ENCODE results near the gene HIRA. TPM values are rescaled to one million over a fixed set of nuclear protein-coding genes. Genes with fewer than 3 reads are reported as not detected.

Gene HIRA
- total and polyA plus RNA-seq, 4 donors = 18.6 to 50.5 (median 33.8) TPM

DNA sequence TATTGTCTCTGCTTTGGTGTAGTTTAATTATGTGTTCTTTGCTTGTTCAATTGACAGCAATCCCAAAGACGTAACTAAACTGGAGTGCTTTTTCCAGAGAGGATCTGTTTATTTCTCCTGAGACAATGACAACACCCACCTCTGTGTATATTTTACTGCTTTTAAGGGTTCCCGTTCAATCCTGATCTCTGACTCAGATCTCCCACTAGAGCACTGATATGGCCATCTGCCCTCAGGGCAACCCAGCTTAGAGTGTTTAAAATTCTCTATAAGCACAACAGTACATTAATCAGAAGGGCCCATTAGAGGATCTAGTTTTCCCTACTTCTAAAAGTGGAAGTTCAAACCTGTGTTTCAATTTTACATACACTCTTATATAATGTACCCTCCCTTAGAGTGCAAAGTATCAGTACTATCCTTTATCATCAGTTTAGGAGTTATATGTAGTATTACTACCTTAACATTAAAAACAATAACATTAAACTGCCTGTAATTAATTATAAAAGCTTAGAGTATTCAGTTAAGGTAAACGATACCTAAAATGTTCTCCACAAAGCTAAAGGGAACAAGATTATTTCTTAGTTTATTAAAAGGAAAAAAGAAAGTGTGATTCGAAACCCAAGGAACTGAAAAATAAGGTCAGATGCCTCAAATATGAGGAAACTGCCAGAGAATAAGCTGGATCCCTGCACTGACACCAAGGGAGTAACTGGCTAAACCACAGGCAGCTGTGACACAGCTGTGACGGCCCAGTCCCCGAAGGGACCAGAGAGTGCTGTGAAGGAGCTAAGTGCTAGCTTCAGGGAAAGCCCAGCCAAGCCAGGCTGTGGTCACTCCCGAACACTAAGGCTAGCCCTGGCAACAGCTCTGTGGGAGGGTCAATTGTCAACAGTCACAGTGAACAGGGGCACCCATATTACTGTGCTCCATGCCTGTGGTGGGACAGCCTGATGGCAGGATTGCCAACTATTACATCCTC lies 32.2 kb upstream of the HIRA start:
- peaks cover 50% of the 10 kb centered on the region for H3K36me3 ChIP-seq (ENCODE audit: control insufficient read depth, insufficient read depth, low read length)
- no peak overlapping the region for H3K27ac ChIP-seq (ENCODE audit: low read depth, low read length)
- 69% methylated on average over 4 of the region's 7 CpGs for WGBS (ENCODE audit: insufficient coverage)

DNA sequence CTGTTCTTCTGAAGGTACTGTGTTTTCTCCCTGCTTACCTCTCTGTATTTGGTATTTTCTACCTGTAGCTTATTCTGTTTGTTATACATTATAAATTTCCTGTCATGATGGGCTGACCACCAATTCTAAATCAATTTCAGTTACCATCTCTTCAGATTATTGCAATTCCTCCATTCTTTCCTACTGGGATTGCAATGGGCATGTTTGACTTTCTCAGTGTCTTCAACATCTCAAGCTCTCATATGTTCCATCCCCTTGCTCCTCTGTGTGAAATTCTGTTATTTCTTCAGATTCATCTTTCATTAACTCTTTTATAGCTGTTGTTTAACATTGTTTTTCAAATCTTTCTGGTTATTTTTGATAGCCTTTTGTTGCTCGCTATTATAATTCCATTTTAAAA lies 31.5 kb upstream of the HIRA start:
- DNase-seq (ENCODE audit: low read depth in 4 of 6, low spot score in 6 of 6) = no peak
- Histone ChIP-seq H3K27me3 (ENCODE audit: control insufficient read depth, insufficient read depth, low read length) (no peaks in the 10 kb centered on the region), H3K9me3 (ENCODE audit: control insufficient read depth, insufficient read depth, low read length) (no peaks in the 10 kb centered on the region), H3K4me3 (ENCODE audit: low read depth, low read length) (no peak overlapping the region), H3K36me3 (ENCODE audit: control insufficient read depth, insufficient read depth, low read length) (peaks cover 44% of the 10 kb centered on the region), H3K27ac (ENCODE audit: low read depth, low read length) (no peak overlapping the region), H3K4me1 (ENCODE audit: control insufficient read depth, insufficient read depth, low read length) (no peaks in the 10 kb centered on the region)
- no CpG with 5 or more reads among the region's 1 CpG for WGBS (ENCODE audit: insufficient coverage)

More for the DNA sequence above, 32.2 kb upstream of the HIRA start:
- H3K9me3 ChIP-seq (ENCODE audit: control insufficient read depth, insufficient read depth, low read length) = no peaks in the 10 kb centered on the region
- H3K27me3 ChIP-seq (ENCODE audit: control insufficient read depth, insufficient read depth, low read length) = no peaks in the 10 kb centered on the region
- H3K4me1 ChIP-seq (ENCODE audit: control insufficient read depth, insufficient read depth, low read length) = no peaks in the 10 kb centered on the region
- no peak overlapping the region for H3K4me3 ChIP-seq (ENCODE audit: low read depth, low read length)
- no peak for DNase-seq (ENCODE audit: low read depth in 4 of 6, low spot score in 6 of 6)

DNA sequence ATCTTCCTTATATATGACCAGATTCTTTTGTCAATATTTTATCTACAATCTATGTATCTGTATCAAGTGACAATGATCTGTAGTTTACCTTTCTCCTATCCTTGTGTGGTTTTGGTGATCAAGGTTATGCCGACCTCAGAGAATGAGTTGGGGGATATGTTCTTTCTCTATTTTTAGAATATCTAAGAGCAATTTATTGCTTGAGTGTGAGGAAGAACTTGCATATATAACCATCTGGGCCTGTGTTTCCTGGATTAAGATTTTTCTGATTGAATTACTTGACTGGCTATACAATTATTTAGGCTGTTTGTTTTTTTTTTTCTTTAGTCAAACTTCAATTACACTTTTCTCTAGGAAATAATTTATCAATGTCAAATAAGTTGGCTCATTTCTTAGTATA lies 30.0 kb upstream of the HIRA start:
- no peak overlapping the region for H3K4me3 ChIP-seq (ENCODE audit: low read depth, low read length)
- no peak overlapping the region for H3K27ac ChIP-seq (ENCODE audit: low read depth, low read length)
- no peaks in the 10 kb centered on the region for H3K9me3 ChIP-seq (ENCODE audit: control insufficient read depth, insufficient read depth, low read length)
- DNase-seq (ENCODE audit: low read depth in 4 of 6, low spot score in 6 of 6) = no peak
- WGBS (ENCODE audit: insufficient coverage) = no CpG with 5 or more reads among the region's 1 CpG
- H3K36me3 ChIP-seq (ENCODE audit: control insufficient read depth, insufficient read depth, low read length) = peaks cover 43% of the 10 kb centered on the region
- no peaks in the 10 kb centered on the region for H3K4me1 ChIP-seq (ENCODE audit: control insufficient read depth, insufficient read depth, low read length)
- no peaks in the 10 kb centered on the region for H3K27me3 ChIP-seq (ENCODE audit: control insufficient read depth, insufficient read depth, low read length)

DNA sequence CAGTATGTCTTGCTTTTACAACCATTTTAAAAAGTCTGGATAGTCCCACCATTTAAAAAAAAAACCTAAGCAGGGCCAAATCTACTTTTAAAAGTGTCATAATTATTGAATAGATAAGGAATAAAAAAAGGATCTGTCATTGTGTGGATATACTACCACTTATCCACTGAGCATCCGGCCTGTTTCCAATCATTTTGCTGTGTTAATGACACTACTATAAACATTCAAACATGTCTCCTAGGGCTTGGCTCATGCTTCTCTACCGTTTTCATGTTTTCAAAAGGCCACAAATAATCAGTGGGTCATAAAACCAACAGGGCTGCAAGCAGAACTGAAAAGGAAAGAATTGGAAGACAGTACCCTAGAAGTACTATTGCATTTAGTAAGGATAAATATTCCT lies 28.5 kb upstream of the HIRA start:
- Histone ChIP-seq H3K36me3 (ENCODE audit: control insufficient read depth, insufficient read depth, low read length) (peaks cover 48% of the 10 kb centered on the region), H3K27me3 (ENCODE audit: control insufficient read depth, insufficient read depth, low read length) (no peaks in the 10 kb centered on the region), H3K4me3 (ENCODE audit: low read depth, low read length) (no peak overlapping the region), H3K9me3 (ENCODE audit: control insufficient read depth, insufficient read depth, low read length) (no peaks in the 10 kb centered on the region), H3K4me1 (ENCODE audit: control insufficient read depth, insufficient read depth, low read length) (no peaks in the 10 kb centered on the region), H3K27ac (ENCODE audit: low read depth, low read length) (no peak overlapping the region)
- no CpG with 5 or more reads among the region's 2 CpGs for WGBS (ENCODE audit: insufficient coverage)
- DNase-seq (ENCODE audit: low read depth in 4 of 6, low spot score in 6 of 6) = no peak

DNA sequence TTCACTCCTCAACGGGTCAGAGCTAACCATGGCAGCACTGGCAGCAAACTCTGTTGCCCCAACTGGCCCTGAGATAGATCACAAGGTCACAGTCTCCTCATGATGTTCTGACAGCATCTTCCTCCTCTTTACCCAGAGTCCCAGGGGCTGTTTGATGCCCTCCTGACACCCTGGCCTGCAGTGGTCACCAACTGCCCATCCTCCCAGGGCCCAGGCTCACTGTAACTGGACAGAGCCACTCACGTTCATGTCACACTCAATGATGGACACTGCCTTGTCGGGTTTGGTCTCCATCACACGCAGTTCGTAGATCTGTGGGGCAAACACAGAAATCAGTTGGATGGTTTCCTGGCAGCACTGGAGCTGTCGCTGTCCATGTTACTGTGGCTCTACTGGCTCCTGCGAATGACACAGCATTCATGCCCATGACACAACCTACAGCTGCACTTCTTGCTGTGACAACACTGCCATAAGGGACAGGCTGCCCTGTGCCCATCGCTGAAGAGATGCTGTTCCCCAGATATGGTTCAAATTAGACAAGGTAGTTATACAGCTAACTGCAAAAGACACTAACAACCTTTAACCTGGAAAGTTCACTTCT lies 26.4 kb upstream of the HIRA start:
- Histone ChIP-seq H3K36me3 (ENCODE audit: control insufficient read depth, insufficient read depth, low read length) (peaks cover 57% of the 10 kb centered on the region), H3K27me3 (ENCODE audit: control insufficient read depth, insufficient read depth, low read length) (no peaks in the 10 kb centered on the region), H3K4me3 (ENCODE audit: low read depth, low read length) (no peak overlapping the region), H3K9me3 (ENCODE audit: control insufficient read depth, insufficient read depth, low read length) (no peaks in the 10 kb centered on the region), H3K27ac (ENCODE audit: low read depth, low read length) (no peak overlapping the region), H3K4me1 (ENCODE audit: control insufficient read depth, insufficient read depth, low read length) (no peaks in the 10 kb centered on the region)
- no peak for DNase-seq (ENCODE audit: low read depth in 4 of 6, low spot score in 6 of 6)
- WGBS (ENCODE audit: insufficient coverage) = 96% methylated on average over 7 of the region's 8 CpGs

DNA sequence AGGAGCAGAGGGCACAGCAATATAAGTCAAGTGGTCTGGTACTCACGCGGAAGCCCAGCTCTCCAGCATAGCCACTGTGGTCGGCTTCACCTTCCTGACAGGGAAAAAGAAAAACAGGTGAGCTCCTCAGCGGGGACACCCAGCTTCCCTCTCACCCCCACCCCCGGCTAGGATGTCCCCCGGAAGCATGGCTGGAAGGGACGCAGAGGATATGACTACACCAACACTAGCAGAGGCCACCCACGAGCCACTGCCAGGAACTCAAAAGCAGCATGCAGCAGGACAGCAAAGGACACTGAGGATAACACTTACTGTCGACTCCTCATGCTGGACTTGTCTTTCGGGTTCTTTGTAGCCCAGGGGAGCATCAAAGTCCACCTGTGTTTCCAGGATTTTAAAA lies 25.0 kb upstream of the HIRA start:
- no peak overlapping the region for H3K4me3 ChIP-seq (ENCODE audit: low read depth, low read length)
- 91% methylated on average over 8 of the region's 10 CpGs for WGBS (ENCODE audit: insufficient coverage)
- DNase-seq (ENCODE audit: low read depth in 4 of 6, low spot score in 6 of 6) = no peak
- H3K4me1 ChIP-seq (ENCODE audit: control insufficient read depth, insufficient read depth, low read length) = no peaks in the 10 kb centered on the region
- H3K36me3 ChIP-seq (ENCODE audit: control insufficient read depth, insufficient read depth, low read length) = peaks cover 68% of the 10 kb centered on the region
- H3K27ac ChIP-seq (ENCODE audit: low read depth, low read length) = no peak overlapping the region
- H3K27me3 ChIP-seq (ENCODE audit: control insufficient read depth, insufficient read depth, low read length) = no peaks in the 10 kb centered on the region
- H3K9me3 ChIP-seq (ENCODE audit: control insufficient read depth, insufficient read depth, low read length) = no peaks in the 10 kb centered on the region

DNA sequence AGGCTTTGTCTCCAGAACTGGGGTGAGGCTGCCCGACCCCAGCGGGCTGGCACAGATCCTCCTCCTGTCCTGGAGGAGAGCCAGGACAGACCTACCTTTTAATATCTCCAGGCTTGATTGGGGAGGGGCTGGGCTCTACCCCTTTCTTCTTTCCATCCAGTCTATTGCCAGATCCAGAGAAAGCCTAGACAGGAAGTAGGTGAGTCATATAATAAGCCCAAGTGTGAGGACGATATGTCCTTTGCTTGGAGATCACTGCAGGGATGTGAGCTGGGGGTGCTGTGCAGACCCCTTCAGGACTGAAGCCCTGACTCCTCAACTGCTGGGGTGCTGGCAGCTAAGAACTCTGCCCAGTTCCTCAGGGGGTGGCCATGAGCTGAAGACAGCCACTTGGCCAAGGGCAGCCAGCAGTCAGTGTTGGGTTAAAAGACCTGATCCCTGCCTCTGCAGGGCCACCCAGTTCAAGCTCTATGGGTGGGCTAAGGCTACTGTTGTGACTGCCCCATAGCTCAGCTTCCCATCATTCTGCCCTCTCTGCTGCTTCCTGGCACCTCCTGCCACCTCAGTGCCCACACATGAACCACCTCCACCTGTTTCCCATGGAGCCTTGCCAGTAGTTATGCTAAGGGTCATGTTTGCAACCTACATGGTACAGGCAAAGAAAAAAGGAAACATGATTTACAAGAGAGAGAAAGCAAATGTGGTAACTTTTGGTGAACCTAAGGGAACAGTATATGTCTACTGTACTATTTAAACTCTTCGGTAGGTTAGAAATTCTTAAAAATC lies 24.2 kb upstream of the HIRA start:
- Histone ChIP-seq H3K36me3 (ENCODE audit: control insufficient read depth, insufficient read depth, low read length) (peaks cover 71% of the 10 kb centered on the region), H3K4me1 (ENCODE audit: control insufficient read depth, insufficient read depth, low read length) (no peaks in the 10 kb centered on the region), H3K9me3 (ENCODE audit: control insufficient read depth, insufficient read depth, low read length) (no peaks in the 10 kb centered on the region), H3K27ac (ENCODE audit: low read depth, low read length) (no peak overlapping the region), H3K27me3 (ENCODE audit: control insufficient read depth, insufficient read depth, low read length) (no peaks in the 10 kb centered on the region), H3K4me3 (ENCODE audit: low read depth, low read length) (no peak overlapping the region)
- DNase-seq (ENCODE audit: low read depth in 4 of 6, low spot score in 6 of 6) = no peak
- 65% methylated on average over 2 of the region's 4 CpGs for WGBS (ENCODE audit: insufficient coverage)

DNA sequence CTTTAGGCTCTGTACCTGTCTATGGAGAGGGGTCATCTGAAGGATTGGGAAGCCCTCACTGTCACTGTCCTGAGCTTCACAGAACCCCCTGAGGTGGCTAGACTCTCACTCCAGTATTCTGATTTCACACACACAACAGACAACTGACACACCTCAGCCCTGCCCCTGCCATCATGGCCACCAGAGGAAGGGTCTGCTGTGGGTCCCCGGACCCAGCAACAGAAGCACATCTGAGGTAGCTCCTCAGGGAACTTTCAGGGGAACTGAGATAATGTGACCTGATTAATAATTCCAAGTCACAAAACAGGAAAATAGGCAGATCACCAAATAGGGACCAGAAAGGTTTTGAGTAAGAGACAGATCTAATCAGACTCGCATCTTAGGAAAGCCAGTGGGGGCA lies 23.5 kb upstream of the HIRA start:
- Histone ChIP-seq H3K36me3 (ENCODE audit: control insufficient read depth, insufficient read depth, low read length) (peaks cover 68% of the 10 kb centered on the region), H3K27me3 (ENCODE audit: control insufficient read depth, insufficient read depth, low read length) (no peaks in the 10 kb centered on the region), H3K4me1 (ENCODE audit: control insufficient read depth, insufficient read depth, low read length) (no peaks in the 10 kb centered on the region), H3K4me3 (ENCODE audit: low read depth, low read length) (no peak overlapping the region), H3K9me3 (ENCODE audit: control insufficient read depth, insufficient read depth, low read length) (no peaks in the 10 kb centered on the region), H3K27ac (ENCODE audit: low read depth, low read length) (no peak overlapping the region)
- WGBS (ENCODE audit: insufficient coverage) = 93% methylated on average over 1 of the region's 2 CpGs
- no peak for DNase-seq (ENCODE audit: low read depth in 4 of 6, low spot score in 6 of 6)

DNA sequence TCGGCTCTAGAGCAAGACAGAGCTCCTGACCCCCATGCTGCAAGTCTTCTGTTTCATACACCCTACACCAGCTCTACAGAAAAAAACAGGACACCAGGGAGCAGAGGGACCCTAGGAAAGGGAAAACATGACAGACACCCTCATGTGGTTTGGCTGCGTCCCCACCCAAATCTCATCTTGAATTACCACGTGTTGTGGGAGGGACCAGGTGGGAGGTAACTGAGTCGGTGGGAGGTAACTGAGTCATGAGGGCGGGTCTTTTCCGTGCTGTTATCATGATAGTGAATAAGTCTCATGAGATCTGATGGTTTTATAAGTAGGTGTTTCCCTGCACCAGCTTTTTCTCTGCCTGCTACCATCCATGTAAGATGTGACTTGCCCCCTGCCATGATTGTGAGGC lies 22.6 kb upstream of the HIRA start:
- Histone ChIP-seq H3K4me3 (ENCODE audit: low read depth, low read length) (no peak overlapping the region), H3K27ac (ENCODE audit: low read depth, low read length) (no peak overlapping the region), H3K27me3 (ENCODE audit: control insufficient read depth, insufficient read depth, low read length) (no peaks in the 10 kb centered on the region), H3K36me3 (ENCODE audit: control insufficient read depth, insufficient read depth, low read length) (peaks cover 67% of the 10 kb centered on the region), H3K4me1 (ENCODE audit: control insufficient read depth, insufficient read depth, low read length) (peaks cover 3% of the 10 kb centered on the region), H3K9me3 (ENCODE audit: control insufficient read depth, insufficient read depth, low read length) (no peaks in the 10 kb centered on the region)
- 82% methylated on average over 5 of the region's 6 CpGs for WGBS (ENCODE audit: insufficient coverage)
- DNase-seq (ENCODE audit: low read depth in 4 of 6, low spot score in 6 of 6) = no peak

All from spinal cord (tissue), 10 donors.